GM23338 (cell line): ENCODE measurements around the gene RAPGEF3. TPM values are rescaled to one million over a fixed set of nuclear protein-coding genes. Genes with fewer than 3 reads are reported as not detected.

Experiments used
- ATAC-seq: fragments of 200-7000 bp; cut with Tn5 transposase; 3 replicates; pipeline ENCODE4 v1.9.1; 2020
- DNase-seq: peaks from one replicate; pipeline ENCODE4 v3.0.0-alpha.2; 2015; ENCODE audit warnings: low spot score
- H2AFZ ChIP-seq: fragments of 200-600 bp; sonication (generic); 2 replicates; pipeline ENCODE4 v1.8.0; 2016; ENCODE audit warnings: antibody characterized with exemption, mild to moderate bottlenecking, moderate library complexity
- H3F3A ChIP-seq: fragments of 200-600 bp; sonication (generic); replicated peaks from 2 replicates; pipeline ENCODE4 v1.8.0; 2017; ENCODE audit warnings: antibody characterized with exemption, mixed run types, low read depth
- H3K27ac ChIP-seq: fragments of 200-600 bp; sonication (generic); 2 replicates; pipeline ENCODE4 v1.6.1; 2016; ENCODE audit warnings: low read depth
- H3K27me3 ChIP-seq: fragments of 200-600 bp; sonication (generic); 2 replicates; pipeline ENCODE4 v1.8.0; 2016; ENCODE audit warnings: mild to moderate bottlenecking, mixed run types, moderate library complexity; ENCODE audit not compliant: insufficient read depth
- H3K36me3 ChIP-seq: fragments of 200-600 bp; sonication (generic); 2 replicates; pipeline ENCODE4 v1.8.0; 2016; ENCODE audit warnings: mild to moderate bottlenecking; ENCODE audit not compliant: insufficient read depth
- H3K4me1 ChIP-seq: fragments of 200-600 bp; sonication (generic); 2 replicates; pipeline ENCODE4 v1.8.0; 2016; ENCODE audit warnings: mild to moderate bottlenecking, moderate library complexity; ENCODE audit not compliant: insufficient read depth
- H3K4me2 ChIP-seq: fragments of 200-600 bp; sonication (generic); 2 replicates; pipeline ENCODE4 v1.7.1; 2017; ENCODE audit warnings: mixed run types
- H3K4me3 ChIP-seq: fragments of 200-600 bp; sonication (generic); 2 replicates; pipeline ENCODE4 v1.6.1; 2016; ENCODE audit warnings: mixed run types
- H3K79me2 ChIP-seq: fragments of 200-600 bp; sonication (generic); replicated peaks from 2 replicates; pipeline ENCODE4 v1.8.0; 2017; ENCODE audit warnings: mild to moderate bottlenecking; ENCODE audit not compliant: insufficient read depth
- H3K9me2 ChIP-seq: fragments of 200-600 bp; sonication (generic); 2 replicates; pipeline ENCODE4 v1.8.0; 2017; ENCODE audit not compliant: insufficient read depth
- H4K20me1 ChIP-seq: fragments of 200-600 bp; sonication (generic); replicated peaks from 2 replicates; pipeline ENCODE4 v1.8.0; 2017; ENCODE audit warnings: mild to moderate bottlenecking; ENCODE audit not compliant: insufficient read depth
- H3K27ac Mint-ChIP-seq: 2 replicates; pipeline ENCODE4 v1.8.0; 2020; ENCODE audit warnings: inconsistent platforms, mild to moderate bottlenecking, moderate library complexity, mixed read lengths
- H3K27me3 Mint-ChIP-seq: 3 replicates; pipeline ENCODE4 v1.8.0; 2022; ENCODE audit warnings: low read depth, mild to moderate bottlenecking, moderate library complexity, mixed read lengths, inconsistent platforms; ENCODE audit not compliant: insufficient read depth, poor library complexity
- H3K36me3 Mint-ChIP-seq: 3 replicates; pipeline ENCODE4 v1.8.0; 2021; ENCODE audit warnings: low read depth, mild to moderate bottlenecking, inconsistent platforms, moderate library complexity, mixed read lengths
- H3K4me1 Mint-ChIP-seq: 3 replicates; pipeline ENCODE4 v1.8.0; 2020; ENCODE audit warnings: mild to moderate bottlenecking, inconsistent platforms, mixed read lengths
- H3K4me3 Mint-ChIP-seq: 3 replicates; pipeline ENCODE4 v1.8.0; 2021; ENCODE audit warnings: moderate library complexity, mild to moderate bottlenecking, inconsistent platforms, mixed read lengths
- H3K9me3 Mint-ChIP-seq: 3 replicates; pipeline ENCODE4 v1.8.0; 2020; ENCODE audit warnings: moderate library complexity, mild to moderate bottlenecking, inconsistent platforms, mixed read lengths
- EZH2 ChIP-seq: fragments of 200-600 bp; sonication (generic); IDR thresholded peaks from one replicate; pipeline ENCODE4 v1.8.0; 2017; ENCODE audit warnings: antibody characterized with exemption, mild to moderate bottlenecking, low read depth; ENCODE audit not compliant: unreplicated experiment
- EZH2phosphoT487 ChIP-seq: fragments of 200-600 bp; sonication (generic); IDR thresholded peaks from one replicate; pipeline ENCODE4 v1.8.1; 2018; ENCODE audit warnings: antibody characterized with exemption; ENCODE audit not compliant: unreplicated experiment
- POLR2AphosphoS5 ChIP-seq: IDR thresholded peaks from 2 replicates; pipeline ENCODE4 v1.6.1; 2016; ENCODE audit warnings: antibody characterized with exemption, low read depth
- ZNF114 ChIP-seq: fragments of 250-450 bp; sonication (Bioruptor Pico); IDR thresholded peaks from 2 replicates; pipeline ENCODE4 v1.5.0; 2020; ENCODE audit warnings: mild to moderate bottlenecking, moderate library complexity
- ZNF331 ChIP-seq: fragments of 250-450 bp; sonication (Bioruptor Pico); IDR thresholded peaks from 2 replicates; pipeline ENCODE4 v1.5.0; 2020; ENCODE audit warnings: low read depth, mild to moderate bottlenecking, moderate library complexity
- ZNF462 ChIP-seq: fragments of 250-450 bp; sonication (Bioruptor Pico); IDR thresholded peaks from 2 replicates; pipeline ENCODE4 v1.5.0; 2020; ENCODE audit warnings: mild to moderate bottlenecking, moderate library complexity
- polyA plus RNA-seq: library from polyadenylated mRNA; unstranded; fragments of >200 nt; fragmentation: Nextera tagmentation; extraction: Ambion mirVana; gene quantifications from 2 replicates; pipeline ENCODE4 v1.2.1, GENCODE V29; 2016
- total RNA-seq: library from RNA; depleted of rRNA; stranded (reverse); fragments of >200 nt; shearing (Covaris generic); gene quantifications from 2 replicates; pipeline ENCODE4 v1.2.3, GENCODE V29; 2014
- TF ChIP-seq, protein P1 (sequence below), 2 experiments: fragments of 200-600 bp in 1 of 2; sonication (generic) in 1 of 2; conservative IDR thresholded peaks; 2 replicates each; pipeline versions ENCODE4 v1.5.1 to v1.6.1; 2016 to 2017; ENCODE audit warnings: antibody characterized with exemption in 2 of 2, low read depth in 2 of 2, mild to moderate bottlenecking in 2 of 2, moderate library complexity in 1 of 2
- TF ChIP-seq, protein P2 (sequence below): IDR thresholded peaks from one replicate; pipeline ENCODE4 v1.6.1; 2018; ENCODE audit warnings: antibody characterized with exemption; ENCODE audit not compliant: unreplicated experiment

Gene RAPGEF3
- total and polyA plus RNA-seq, 2 experiments from 2014 or later, result 2.3 to 11.8 TPM

- no peak overlapping the region for H3K4me3 Mint-ChIP-seq
- peak; percentile 74 for ATAC-seq
- TF ChIP-seq ZNF114 (no peak), EZH2 (no peak), ZNF331 (no peak)
- peak overlapping the region; percentile 94 for H3K27ac Mint-ChIP-seq
- peak overlapping the region; percentile 76 for H3K27ac ChIP-seq
- no peaks in the 10 kb centered on the region for H3F3A ChIP-seq
- no peaks in the 10 kb centered on the region for H3K79me2 ChIP-seq
- H2AFZ ChIP-seq, result peak overlapping the region; percentile 33; the same call in 1 of the 2 replicates
- H3K27me3 Mint-ChIP-seq, result peaks cover 7% of the 10 kb centered on the region
- H3K27me3 ChIP-seq, result no peaks in the 10 kb centered on the region
- H3K9me2 ChIP-seq, result no peaks in the 10 kb centered on the region
- DNase-seq, result peak; percentile 87
- peaks cover 27% of the 10 kb centered on the region for H3K4me1 ChIP-seq
- H3K36me3 Mint-ChIP-seq, result peaks cover 4% of the 10 kb centered on the region; the same call in 1 of the 3 replicates
- no peaks in the 10 kb centered on the region for H3K36me3 ChIP-seq
- no peaks in the 10 kb centered on the region for H4K20me1 ChIP-seq
- peak overlapping the region; percentile 73 for H3K4me2 ChIP-seq
- H3K4me3 ChIP-seq, result no peak overlapping the region
- H3K4me1 Mint-ChIP-seq, result peaks cover 60% of the 10 kb centered on the region
- no peaks in the 10 kb centered on the region for H3K9me3 Mint-ChIP-seq
Measured at GRCh38 chr12:47753021-47754001, 5.4 kb downstream of the RAPGEF3 start.

DNA sequence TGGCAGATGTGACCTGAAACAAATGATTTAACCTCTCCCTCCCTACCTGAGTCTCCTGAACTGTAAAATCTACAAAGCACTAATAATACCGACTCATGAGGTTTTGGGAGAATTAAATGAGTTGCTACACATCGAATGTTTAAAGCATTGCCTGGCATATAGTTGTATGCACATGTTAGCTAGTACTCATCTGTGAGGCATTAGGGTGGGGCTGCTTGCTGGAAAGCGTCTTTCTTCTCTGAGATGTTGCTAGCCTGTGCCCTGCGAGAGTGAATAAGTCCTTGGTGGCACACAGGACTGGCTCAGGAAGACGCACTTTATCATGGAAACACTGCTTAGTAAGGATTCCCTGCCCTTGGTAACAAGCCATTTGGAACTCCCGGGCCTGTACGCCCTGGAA, 6.1 kb downstream of the RAPGEF3 start:
- Mint-ChIP-seq H3K27me3 (peaks cover 7% of the 10 kb centered on the region), H3K27ac (peak overlapping the region; percentile 34), H3K4me3 (no peak overlapping the region), H3K4me1 (peaks cover 52% of the 10 kb centered on the region), H3K36me3 (peaks cover 4% of the 10 kb centered on the region; the same call in 1 of the 3 replicates), H3K9me3 (no peaks in the 10 kb centered on the region)
- Histone ChIP-seq H3K4me3 (no peak overlapping the region), H4K20me1 (no peaks in the 10 kb centered on the region), H3K27me3 (no peaks in the 10 kb centered on the region), H3K9me2 (no peaks in the 10 kb centered on the region), H3K36me3 (no peaks in the 10 kb centered on the region), H3K4me1 (peaks cover 19% of the 10 kb centered on the region), H3K79me2 (no peaks in the 10 kb centered on the region), H3K4me2 (peak overlapping the region; percentile 73; the same call in 1 of the 2 replicates), H3K27ac (peak overlapping the region; percentile 76; the same call in 1 of the 2 replicates), H2AFZ (no peak overlapping the region), H3F3A (no peaks in the 10 kb centered on the region)
- DNase-seq, result no peak
- ATAC-seq, result no peak
- no peak for TF ChIP-seq ZNF331
- no peak for TF ChIP-seq EZH2
- TF ChIP-seq, protein P1, sequence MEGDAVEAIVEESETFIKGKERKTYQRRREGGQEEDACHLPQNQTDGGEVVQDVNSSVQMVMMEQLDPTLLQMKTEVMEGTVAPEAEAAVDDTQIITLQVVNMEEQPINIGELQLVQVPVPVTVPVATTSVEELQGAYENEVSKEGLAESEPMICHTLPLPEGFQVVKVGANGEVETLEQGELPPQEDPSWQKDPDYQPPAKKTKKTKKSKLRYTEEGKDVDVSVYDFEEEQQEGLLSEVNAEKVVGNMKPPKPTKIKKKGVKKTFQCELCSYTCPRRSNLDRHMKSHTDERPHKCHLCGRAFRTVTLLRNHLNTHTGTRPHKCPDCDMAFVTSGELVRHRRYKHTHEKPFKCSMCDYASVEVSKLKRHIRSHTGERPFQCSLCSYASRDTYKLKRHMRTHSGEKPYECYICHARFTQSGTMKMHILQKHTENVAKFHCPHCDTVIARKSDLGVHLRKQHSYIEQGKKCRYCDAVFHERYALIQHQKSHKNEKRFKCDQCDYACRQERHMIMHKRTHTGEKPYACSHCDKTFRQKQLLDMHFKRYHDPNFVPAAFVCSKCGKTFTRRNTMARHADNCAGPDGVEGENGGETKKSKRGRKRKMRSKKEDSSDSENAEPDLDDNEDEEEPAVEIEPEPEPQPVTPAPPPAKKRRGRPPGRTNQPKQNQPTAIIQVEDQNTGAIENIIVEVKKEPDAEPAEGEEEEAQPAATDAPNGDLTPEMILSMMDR (conservative IDR thresholded peaks at IDR 0.05; ENCODE audit: low read depth in 2 of 2), result no peak
- no peak for TF ChIP-seq POLR2AphosphoS5
- TF ChIP-seq EZH2phosphoT487, result no peak
- TF ChIP-seq, protein P2, sequence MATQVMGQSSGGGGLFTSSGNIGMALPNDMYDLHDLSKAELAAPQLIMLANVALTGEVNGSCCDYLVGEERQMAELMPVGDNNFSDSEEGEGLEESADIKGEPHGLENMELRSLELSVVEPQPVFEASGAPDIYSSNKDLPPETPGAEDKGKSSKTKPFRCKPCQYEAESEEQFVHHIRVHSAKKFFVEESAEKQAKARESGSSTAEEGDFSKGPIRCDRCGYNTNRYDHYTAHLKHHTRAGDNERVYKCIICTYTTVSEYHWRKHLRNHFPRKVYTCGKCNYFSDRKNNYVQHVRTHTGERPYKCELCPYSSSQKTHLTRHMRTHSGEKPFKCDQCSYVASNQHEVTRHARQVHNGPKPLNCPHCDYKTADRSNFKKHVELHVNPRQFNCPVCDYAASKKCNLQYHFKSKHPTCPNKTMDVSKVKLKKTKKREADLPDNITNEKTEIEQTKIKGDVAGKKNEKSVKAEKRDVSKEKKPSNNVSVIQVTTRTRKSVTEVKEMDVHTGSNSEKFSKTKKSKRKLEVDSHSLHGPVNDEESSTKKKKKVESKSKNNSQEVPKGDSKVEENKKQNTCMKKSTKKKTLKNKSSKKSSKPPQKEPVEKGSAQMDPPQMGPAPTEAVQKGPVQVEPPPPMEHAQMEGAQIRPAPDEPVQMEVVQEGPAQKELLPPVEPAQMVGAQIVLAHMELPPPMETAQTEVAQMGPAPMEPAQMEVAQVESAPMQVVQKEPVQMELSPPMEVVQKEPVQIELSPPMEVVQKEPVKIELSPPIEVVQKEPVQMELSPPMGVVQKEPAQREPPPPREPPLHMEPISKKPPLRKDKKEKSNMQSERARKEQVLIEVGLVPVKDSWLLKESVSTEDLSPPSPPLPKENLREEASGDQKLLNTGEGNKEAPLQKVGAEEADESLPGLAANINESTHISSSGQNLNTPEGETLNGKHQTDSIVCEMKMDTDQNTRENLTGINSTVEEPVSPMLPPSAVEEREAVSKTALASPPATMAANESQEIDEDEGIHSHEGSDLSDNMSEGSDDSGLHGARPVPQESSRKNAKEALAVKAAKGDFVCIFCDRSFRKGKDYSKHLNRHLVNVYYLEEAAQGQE, result no peak
- no peak for TF ChIP-seq ZNF114
- TF ChIP-seq ZNF462 (CRISPR knock-in tag), result no peak
